HG02840 (cell line): ENCODE results near the gene ZNF641.
A peak's percentile ranks its signal among the peaks of the same experiment; 100 is the strongest.

Experiments
- ATAC-seq: cut with Tn5 transposase; IDR thresholded peaks from one replicate; pipeline ENCODE4 v1.9.1; 2021; ENCODE audit warnings: mild to moderate bottlenecking, moderate library complexity, moderate number of reproducible peaks; ENCODE audit not compliant: unreplicated experiment, low FRiP score

The ZNF641 gene

DNA sequence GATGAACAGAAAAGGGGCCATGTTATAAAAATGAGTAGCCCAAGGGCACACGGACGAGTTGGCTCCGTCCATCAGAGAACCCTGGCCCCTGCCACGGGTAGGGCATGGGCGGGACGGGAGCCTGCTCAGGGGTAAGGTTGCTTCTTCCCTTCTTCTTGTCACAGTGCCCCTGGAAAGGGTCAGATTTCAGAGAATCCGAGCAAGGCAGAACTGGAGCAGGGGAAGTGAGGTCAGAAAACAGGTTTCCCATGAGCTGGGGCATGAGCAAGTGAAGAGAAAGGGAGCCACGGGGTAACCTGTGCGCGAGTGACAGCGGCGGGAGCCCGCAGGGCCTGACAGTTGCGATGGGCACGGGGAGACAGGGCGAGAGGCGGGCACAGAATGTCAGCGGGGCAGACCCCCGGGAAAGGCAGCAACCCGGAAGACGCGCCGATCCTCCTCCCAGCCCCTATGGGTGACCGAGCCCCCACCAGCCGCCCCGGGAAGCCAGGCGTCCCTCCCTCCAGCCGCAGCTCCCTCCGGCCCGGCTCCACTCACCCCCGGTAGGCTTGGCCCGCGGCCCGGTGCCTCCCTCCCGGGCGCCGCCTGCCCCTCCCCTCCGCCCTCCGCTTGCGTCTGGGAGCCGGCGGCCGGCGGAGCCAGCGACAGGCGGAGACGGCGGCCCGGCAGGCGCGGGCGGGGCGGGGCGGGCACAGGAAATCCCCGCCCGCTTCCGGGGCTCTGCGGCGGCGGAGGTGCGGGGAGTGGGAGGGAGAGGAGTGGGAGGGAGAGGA is at the start of gene ZNF641:
ZNF641 (minus strand) TSS at position 671 of the 773 bp plus-strand sequence. CDS start 2,829 bp downstream, outside the sequence.
- ATAC-seq, result peak; percentile 80

DNA sequence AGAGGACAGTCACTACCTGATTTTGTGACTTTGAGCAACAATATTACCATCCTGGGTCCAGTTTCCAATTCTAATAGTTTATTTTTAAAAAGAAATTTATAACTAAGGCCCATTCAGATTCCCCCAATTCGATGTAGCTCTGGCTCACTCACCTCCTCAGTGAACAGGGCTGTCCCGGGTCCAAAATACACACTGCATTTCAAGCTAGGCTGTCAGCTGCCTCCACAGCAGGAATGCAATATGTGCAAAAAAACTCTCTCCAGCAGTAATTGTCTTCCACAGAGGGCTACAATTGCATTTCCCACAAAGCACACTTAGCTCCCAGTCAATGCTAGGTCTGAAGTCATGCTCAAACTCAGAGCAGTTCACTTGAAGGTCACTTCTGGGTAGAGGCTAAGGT is 39.3 kb upstream of the ZNF641 start:
- ATAC-seq, result no peak

DNA sequence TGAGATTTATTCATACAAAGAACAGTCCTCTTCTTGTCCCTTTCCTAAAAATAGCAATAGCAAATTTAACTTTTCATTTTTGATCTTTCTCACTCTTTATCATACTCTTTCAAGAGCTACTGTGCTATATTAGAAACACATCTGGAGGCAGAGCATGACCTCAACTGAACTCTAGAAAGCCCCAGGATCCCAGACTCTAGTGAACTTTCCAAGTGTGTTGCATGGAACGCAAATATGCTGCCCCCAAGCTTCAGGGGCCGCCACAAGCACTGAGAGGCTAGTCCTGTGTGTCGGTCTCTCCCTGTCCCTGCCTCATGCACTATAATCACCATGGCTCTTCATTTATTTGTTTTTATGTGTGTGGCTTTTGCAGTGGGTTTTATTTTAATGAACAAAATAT is 38.7 kb upstream of the ZNF641 start:
- no peak for ATAC-seq

DNA sequence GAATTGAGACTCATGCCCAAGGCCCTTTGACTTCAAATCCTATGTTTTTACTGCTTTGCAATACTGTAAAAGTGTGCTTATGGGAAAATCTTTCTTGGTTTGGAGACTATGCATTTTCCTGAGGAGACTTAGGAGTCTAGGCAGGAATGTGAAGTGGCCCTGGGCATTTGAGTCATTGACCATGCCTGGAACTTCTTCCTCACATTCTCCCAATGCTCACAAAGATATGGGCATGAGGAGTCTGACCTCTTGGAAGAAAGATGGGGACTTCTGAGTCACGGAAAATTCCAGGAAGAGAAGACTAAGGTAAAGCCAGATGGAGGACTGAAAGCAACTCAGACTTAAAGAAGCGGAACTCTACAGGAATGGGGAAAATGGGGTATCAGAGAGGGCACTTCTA is 38.2 kb upstream of the ZNF641 start:
- ATAC-seq, result no peak

DNA sequence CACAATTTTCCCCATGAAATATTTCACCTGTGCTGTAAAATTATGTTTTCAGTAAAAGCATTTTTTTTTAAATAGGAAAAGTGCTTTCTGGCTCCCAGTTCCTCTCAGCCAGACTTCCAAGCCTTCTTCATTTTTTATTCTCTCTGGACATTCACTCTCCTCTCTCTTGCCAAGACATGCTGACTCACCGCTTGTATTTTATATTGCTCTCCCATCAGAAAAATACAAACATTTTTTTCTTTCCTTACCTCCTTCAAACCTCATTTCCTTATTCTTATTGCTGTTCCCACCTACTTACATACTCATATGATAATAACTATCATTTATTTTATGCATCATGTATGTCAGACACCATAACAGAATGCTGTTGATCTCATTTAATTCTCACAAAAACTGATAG is 37.7 kb upstream of the ZNF641 start:
- no peak for ATAC-seq

DNA sequence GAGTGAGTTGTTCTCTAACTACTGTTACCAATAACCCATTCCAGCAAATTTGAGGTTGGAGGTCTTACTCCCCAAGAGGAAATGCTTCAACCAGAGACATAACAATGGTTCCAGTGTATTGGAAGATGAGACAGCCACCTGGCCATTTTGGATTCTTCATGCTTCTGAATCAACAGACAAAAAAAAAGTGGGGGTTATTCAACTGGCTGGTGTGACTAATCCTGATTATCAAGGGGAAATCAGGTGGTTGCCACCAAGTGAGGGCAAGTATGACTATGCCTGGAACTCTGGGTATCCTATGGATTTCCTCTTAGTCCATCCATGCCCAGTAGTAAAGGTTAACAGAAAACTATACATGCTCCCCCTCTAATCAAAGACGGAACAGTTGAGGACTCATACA is 29.9 kb upstream of the ZNF641 start:
- no peak for ATAC-seq

DNA sequence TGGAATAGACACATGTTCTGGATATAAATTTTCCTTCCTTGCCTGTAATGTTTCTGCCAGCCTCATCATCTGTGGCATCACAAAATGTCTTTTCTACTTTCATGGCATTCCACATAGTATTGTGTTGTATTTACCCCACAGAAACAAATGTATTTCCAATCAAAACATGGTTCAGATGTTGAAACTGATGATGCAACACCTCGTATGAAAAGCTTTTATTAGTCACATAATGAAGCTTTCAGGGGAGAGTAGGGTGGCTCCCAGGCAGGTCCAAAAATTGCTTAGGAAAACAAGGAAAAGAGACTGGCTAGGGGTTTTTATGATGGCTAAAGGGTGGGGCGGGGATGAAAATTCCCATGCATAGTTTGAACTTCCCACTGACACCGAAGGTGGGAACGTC is 29.1 kb upstream of the ZNF641 start:
- ATAC-seq, result no peak

DNA sequence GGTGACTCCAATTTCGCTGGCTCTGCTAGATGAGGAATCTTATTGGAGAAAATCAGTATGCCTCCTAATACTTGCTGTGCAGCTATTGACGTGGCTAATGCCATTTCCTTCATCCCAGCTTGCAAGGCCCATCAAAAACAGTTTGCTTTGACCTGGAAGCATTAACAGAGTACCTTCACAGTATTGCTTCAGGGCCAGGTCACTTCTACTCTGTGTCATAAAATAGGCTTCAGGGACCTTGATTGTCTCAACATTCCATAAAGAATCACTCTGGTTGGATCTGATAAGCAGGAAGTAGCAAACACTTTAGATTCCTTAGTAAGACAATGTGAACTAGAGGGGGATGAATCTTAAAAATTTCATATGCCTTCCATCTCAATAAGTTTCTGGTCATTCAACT is 26.9 kb upstream of the ZNF641 start:
- ATAC-seq, result no peak

DNA sequence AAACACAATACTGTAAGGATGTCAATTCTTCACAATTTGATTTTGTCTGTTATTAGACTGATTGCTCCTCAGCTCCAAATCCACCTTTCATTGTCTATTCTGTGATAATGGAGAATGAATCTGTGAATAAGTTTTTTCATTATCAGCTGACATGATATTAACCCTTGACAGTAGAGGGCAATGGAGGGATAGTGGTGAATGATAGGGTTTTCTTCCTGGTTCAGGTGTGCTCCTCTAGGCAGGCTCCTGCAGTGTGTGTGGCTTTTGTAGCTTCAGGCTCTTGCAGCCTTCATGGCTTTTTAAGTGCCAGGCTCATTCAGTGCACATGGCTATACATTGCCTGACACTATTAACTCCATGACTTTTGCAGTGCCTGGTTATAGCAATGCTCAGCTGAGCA is 23.4 kb upstream of the ZNF641 start:
- no peak for ATAC-seq

DNA sequence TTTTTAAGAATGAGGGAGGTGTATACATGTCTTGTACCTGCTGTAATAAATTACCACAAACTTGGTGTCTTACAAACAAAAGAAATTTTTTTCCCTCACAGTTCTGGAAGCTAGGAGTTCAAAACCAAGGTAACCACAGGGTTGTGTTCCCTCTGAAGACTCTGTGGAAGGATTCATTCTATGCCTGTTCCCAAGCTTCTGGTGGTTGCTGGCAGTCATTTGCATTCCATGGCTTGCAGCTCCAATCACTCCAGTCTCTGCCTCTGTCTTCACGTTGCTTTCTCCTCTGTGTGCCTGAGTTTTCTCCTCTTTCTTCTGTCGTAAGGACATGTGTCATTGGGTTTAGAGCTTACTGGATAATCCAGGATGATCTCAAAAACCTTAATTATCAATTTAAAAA is 15.4 kb upstream of the ZNF641 start:
- no peak for ATAC-seq

DNA sequence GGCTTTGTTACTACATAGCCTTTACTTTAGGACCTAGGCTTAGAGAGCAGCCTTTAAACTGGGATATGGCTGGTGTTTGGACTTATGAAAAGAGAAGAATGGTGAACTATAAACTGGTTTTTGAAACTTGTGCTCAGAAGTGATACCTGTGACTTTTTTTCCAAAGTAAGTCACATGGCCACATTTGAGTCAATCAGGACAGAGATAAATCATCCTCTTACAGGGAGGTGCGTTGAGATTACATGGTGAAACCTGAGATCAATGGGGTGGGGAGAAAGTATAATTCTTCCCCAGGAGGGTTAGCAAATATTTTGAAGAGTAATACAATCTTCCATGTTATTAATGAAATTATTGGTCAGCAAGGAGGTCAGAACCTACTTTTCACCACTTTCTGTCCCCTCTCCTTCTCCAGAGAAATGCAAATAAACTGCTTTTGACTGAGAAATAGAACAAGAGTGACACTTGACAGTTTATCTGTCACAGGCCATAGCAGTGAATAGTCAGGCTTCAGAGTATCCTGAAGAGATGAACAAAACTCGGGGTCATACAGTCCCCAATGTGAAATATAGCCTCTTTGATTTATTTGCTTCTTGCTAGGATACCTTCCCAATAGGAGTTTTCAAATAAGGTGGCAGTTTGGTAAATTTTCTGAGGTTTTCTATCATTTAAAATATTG is 11.1 kb upstream of the ZNF641 start:
- no peak for ATAC-seq

DNA sequence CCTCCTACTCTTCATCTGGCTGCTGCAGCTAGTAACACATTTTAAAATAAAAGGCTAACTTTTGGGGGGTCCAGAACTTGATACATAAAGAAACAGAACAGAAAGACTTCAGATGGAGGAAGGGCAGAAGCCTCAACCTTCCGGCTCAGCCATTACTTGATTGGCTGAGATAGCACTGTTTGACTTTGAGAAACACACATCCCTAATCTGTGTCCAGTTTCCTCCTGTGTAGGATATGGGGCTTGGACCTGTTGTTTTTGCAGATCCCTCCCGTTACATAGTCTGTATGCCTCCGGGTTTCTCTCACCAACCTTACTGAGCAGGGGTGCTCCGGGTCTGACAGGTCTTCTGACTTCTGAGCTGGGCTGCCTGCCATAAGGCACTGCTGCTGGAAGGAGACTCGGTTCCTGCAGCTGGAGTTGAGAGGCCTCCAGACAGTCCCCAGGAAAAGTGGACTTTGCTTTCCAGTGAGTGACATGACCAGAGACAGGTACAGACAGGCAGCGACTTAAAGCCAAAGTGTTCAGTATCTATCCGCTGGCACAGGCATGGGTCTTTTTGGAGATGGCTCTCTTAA is 8.3 kb upstream of the ZNF641 start:
- no peak for ATAC-seq

DNA sequence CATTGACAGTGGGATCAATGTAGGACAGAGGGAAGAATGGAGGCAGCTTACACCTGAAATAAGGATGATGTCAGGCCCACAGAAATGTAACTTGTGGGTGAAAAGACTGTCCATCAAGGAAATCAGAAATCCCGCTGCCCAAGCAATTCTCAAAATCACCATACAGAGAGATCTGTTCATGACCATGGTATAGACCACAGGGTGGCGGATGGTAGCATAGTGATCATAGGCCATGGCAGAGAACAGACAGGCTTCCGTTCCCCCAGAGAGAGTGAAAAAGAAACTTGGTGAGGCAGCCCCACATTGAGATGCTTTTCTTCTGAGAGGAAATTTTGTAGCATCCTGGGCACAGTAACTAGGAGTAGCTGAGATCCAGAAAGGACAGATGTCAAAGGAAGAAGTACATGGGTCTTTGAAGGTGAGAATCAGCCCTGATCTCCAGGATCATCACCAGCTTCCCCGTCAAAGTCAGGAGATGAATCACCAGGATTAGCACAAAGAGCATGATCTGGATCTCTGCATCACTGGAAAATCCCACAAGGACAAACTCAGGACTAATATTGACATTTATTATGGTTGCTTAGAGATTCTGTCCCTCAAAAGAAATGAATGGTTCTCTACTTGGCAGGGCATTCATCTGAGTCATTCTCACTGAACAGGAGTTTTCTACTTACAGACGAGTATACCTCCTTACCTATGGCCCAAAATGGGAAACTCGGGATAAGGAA is 5.5 kb upstream of the ZNF641 start:
- no peak for ATAC-seq

DNA sequence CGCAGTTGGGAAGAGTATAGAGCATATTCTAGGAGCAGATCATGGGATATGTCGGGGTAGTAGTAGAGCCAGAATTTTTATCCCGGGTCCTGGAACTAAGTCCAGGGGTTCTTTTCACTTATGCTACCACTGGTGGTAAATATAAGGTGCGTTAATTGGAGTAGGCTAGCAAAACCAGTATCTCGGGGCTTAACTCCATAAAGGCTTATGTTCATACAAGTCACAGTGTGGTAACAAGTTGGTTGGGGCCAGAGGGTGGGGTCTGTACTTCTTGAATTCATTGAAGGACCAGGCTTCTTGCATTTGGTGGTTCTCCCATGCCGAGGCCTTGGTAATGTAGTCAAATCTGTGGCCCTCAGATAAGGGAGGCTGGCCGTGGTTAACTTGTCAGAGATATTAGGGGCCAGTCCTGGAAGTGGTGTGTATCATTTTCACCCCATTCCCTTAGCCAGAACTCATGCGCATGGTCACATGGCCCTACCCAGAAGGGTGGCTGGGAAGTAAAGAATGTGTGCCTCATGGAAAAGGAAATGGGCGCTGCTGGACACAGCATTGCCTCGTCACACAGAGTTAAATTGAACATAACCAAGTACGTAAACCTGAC is 1.5 kb upstream of the ZNF641 start:
- ATAC-seq, result no peak

DNA sequence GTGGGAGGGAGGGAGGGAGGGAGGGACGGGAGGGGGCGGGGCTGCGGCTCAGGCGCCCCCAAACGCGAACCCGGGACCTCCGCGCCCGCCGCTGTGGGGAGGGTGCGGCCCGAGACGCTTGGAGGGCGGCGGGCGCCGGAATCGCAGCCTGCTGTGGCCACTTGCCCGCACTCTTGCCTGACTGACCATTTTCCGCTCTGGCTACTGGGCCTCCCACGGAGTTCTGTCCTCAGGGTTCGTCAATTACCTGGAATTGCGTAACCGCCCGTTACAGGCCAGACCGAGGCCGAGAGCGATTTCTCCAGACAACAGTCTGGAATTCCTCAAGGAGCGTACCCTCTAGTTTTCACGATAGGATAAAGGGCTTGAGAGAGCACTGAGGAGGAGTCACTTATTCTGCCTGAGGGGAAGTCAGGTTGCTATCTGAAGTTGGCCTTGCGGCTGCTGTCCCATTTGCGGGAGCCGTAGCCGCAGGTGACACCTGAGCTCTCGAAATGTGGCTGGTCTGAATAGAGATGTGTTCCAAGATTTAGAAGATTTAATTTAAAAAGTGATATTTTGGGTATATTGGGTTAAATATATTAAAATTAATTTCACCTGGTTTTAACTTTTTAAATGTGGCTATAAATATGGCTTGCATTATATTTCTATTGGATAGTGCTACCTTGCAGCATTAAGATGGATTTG is 446 bp upstream of the ZNF641 start:
- ATAC-seq, result peak; percentile 1

DNA sequence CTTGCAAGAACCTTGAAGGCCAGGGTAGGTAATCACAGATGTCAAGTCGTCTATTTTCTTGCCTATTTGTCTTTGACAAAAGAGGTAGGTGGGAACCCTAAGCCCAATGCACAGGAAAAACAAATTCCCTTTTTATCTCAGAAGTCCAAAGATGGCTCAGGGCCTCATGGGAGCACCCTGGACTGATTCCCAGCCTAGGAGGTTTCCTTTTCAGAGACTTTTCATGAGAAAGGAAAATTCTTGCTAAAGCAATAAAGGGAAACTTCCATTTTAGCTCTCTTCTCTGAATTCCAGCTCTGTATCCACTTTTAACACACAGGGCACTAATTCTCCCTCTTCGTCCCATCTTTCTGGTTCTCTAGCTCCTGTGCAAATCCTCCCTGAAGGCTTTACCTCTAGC is 1.2 kb downstream of the ZNF641 start:
- ATAC-seq, result no peak

DNA sequence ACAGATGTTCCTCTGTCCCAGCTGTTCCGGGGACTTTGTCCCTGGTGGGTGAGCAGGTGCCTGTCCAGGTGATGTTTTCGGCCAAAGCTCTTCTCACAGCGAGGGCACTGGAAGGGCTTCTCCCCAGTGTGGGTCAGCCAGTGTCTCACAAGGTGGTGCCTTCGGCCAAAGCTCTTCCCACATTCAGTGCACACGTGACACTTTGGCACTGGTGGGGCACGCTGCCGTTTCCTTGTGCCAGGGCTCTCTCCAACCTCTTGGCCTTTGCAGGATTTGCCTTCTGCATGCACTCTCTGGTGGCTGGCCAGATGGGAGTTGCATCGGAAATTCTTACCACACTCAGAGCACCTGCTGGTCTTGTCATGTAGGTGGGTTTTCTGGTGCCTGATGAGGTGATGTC is 7.7 kb downstream of the ZNF641 start:
- ATAC-seq, result no peak

DNA sequence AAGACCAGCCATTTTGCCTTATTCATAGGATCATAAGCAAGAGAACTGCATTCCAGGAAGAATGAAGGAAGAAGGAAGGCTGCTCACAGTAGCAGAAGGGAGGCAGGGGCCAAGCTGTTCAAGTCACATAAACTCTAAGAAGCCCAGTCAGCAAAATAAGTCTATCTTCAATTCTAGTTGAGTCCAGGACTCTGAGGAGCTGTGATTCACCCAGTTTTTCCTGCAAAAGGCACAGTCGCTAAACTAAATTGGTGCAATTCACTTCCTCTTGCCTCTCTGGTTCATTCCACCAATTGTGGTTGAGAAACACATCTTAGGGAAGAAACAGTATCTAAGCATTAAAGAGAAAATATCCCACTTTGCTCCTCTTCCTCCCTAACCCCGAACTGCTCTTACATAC is 9.8 kb downstream of the ZNF641 start:
- no peak for ATAC-seq

DNA sequence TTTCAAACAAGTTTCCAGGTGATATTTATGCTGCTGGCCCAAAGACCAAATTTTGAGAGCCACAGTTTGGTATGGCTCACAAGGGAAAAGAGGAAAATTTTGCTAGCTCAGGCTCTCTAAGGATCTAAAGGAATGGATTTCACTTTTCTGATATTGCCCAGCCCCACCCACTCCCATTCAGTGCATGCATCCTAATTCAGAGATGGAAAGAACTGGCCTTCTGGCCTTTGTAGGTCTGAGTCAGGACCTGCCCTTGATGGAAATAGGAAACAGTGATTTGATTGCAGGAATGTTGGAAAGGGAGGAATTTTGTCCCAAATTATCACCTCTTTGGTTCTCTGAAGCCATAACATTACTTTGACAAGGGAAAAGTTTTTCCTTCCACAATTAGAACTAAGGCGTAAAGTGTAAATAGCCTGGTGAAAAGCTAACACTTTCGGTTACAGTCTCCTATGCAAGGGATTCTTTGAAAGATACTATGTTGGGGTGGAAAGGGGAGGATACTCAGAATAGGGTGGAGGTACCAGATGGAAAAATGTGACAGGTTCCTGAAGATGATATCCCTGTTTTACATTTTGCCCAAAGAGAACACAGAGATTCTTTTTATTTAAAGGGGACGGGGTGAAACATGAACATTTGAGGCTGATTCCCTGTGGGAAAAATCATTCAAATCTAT is 11.1 kb downstream of the ZNF641 start:
- no peak for ATAC-seq

DNA sequence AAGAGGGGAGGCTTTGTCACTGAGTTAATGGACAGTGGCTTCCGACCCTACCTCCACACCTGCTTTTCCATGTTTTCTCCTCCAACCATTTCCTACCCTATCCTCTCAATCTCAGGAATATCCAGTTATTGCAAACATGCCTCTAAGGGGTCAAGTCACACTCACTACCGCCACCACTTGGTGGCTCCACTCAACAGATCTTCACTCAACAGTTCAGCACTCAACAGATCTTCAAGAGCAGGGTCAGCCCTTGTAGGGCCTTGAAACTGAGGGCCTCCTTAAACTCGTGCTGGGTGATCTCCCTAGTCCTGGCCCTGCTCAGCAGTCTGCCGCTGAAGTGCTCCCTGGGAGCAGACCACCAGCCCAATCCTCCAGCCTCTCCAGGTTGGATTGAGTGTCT is 14.2 kb downstream of the ZNF641 start:
- ATAC-seq, result no peak
